Endothelial cell of umbilical vein (primary cell): ENCODE data around the gene ARFGEF3. TPM values are rescaled to one million over a fixed set of nuclear protein-coding genes. Genes with fewer than 3 reads are reported as not detected.

Experiments
- Bru-seq: library from RNA; stranded (reverse); fragments of 400-500 nt; gene quantifications from one replicate; lab custom pipeline; 2021; lab: Mats Ljungman, UMichigan
- BruChase-seq, 2 experiments: library from RNA; stranded (reverse); fragments of 400-500 nt; gene quantifications; one replicate each; lab custom pipeline; 2021; lab: Mats Ljungman, UMichigan
- BruUV-seq: library from RNA; stranded (reverse); fragments of 400-500 nt; replicated peaks from 2 replicates; lab custom pipeline; 2021; lab: Mats Ljungman, UMichigan
- CTCF ChIA-PET: fragments of 300-600, 350-600 bp; sonication (Branson Sonifier 250); formaldehyde crosslinking; loops from one replicate; lab custom pipeline; 2021; ENCODE audit warnings: antibody characterized with exemption, inconsistent platforms; lab: Charles Lee
- POLR2A ChIA-PET: fragments of 300-600, 350-600 bp; sonication (Branson Sonifier 250); formaldehyde crosslinking; loops from one replicate; lab custom pipeline; 2021; ENCODE audit warnings: antibody characterized with exemption, inconsistent platforms; lab: Charles Lee
- DNase-seq: peaks from one replicate; pipeline ENCODE4 v3.0.0-alpha.2; 2011; ENCODE audit warnings: low read depth, low spot score
- FAIRE-seq: peaks from 2 replicates; lab custom pipeline; 2011; peaks lifted over from hg19 to GRCh38; lab: Jason Lieb, UNC
- H2AFZ ChIP-seq: 2 replicates; pipeline ENCODE4 v1.6.0; 2012; ENCODE audit warnings: low read depth, low read length, control low read depth, inconsistent platforms
- H3K27ac ChIP-seq: 2 replicates; pipeline ENCODE4 v1.5.1; 2011; ENCODE audit warnings: low read depth, mild to moderate bottlenecking, control low read depth, low read length, moderate library complexity; ENCODE audit not compliant: insufficient read depth
- H3K27me3 ChIP-seq, 2 experiments: 2 replicates each; pipeline versions ENCODE4 v1.6.0 to v1.6.1; 2011; ENCODE audit warnings: low read length in 2 of 2, mixed read lengths in 1 of 2; ENCODE audit not compliant: control insufficient read depth in 2 of 2, insufficient read depth in 2 of 2
- H3K36me3 ChIP-seq, 2 experiments: 2 replicates in 1 of 2; 3 replicates in 1 of 2; pipeline ENCODE4 v1.5.1; 2011; ENCODE audit warnings: low read length in 2 of 2, mild to moderate bottlenecking in 1 of 2, moderate library complexity in 1 of 2; ENCODE audit not compliant: control insufficient read depth in 2 of 2, insufficient read depth in 2 of 2; ENCODE audit errors: extremely low read depth in 1 of 2
- H3K4me1 ChIP-seq: 3 replicates; pipeline ENCODE4 v1.5.1; 2011; ENCODE audit warnings: mild to moderate bottlenecking, low read length; ENCODE audit not compliant: control insufficient read depth, insufficient read depth; ENCODE audit errors: extremely low read depth
- H3K4me2 ChIP-seq: 2 replicates; pipeline ENCODE4 v1.6.1; 2011; ENCODE audit warnings: low read length, control low read depth, mixed read lengths; ENCODE audit not compliant: insufficient read depth
- H3K4me3 ChIP-seq, 3 experiments: fragments of 200-600 bp in 1 of 3; sonication (generic), shearing (Covaris generic) in 1 of 3; replicated peaks in 1 of 3; 2 replicates each; pipeline ENCODE4 v1.5.1; 2011 to 2016; ENCODE audit warnings: control low read depth in 3 of 3, low read length in 3 of 3, mild to moderate bottlenecking in 2 of 3, inconsistent platforms in 1 of 3, low read depth in 1 of 3, moderate library complexity in 1 of 3; ENCODE audit not compliant: insufficient read depth in 1 of 3
- H3K79me2 ChIP-seq: 2 replicates; pipeline ENCODE4 v1.6.0; 2012; ENCODE audit warnings: low read length, inconsistent platforms; ENCODE audit not compliant: control insufficient read depth, insufficient read depth
- H3K9ac ChIP-seq: replicated peaks from 2 replicates; pipeline ENCODE3; 2011; ENCODE audit warnings: low read length, control low read depth; ENCODE audit not compliant: insufficient read depth; ENCODE audit errors: extremely low read depth
- H3K9me1 ChIP-seq: replicated peaks from 3 replicates; pipeline ENCODE4 v1.6.0; 2011; ENCODE audit warnings: mild to moderate bottlenecking, low read length; ENCODE audit not compliant: control insufficient read depth, insufficient read depth; ENCODE audit errors: extremely low read depth
- H3K9me3 ChIP-seq: replicated peaks from 2 replicates; pipeline ENCODE4 v1.5.1; 2012; ENCODE audit warnings: low read length, inconsistent platforms; ENCODE audit not compliant: control insufficient read depth, insufficient read depth
- H4K20me1 ChIP-seq: replicated peaks from 2 replicates; pipeline ENCODE3; 2011; ENCODE audit warnings: mild to moderate bottlenecking, low read length; ENCODE audit not compliant: control insufficient read depth, insufficient read depth; ENCODE audit errors: extremely low read depth
- EZH2 ChIP-seq: IDR thresholded peaks from 2 replicates; pipeline ENCODE4 v1.6.1; 2012; ENCODE audit warnings: borderline replicate concordance, low read depth, mild to moderate bottlenecking, moderate library complexity, low read length, inconsistent platforms; ENCODE audit not compliant: severe bottlenecking
- FOS ChIP-seq: IDR thresholded peaks from 2 replicates; pipeline ENCODE4 v1.6.1; 2011; ENCODE audit warnings: mild to moderate bottlenecking, low read length, moderate library complexity, borderline replicate concordance; ENCODE audit not compliant: insufficient read depth
- GATA2 ChIP-seq: IDR thresholded peaks from 2 replicates; pipeline ENCODE4 v1.7.0; 2011; ENCODE audit warnings: low read depth, mild to moderate bottlenecking, moderate library complexity, mixed read lengths, low read length; ENCODE audit not compliant: insufficient read length, insufficient read depth
- JUN ChIP-seq: IDR thresholded peaks from 2 replicates; pipeline ENCODE4 v1.6.1; 2011; ENCODE audit warnings: borderline replicate concordance, low read depth; ENCODE audit not compliant: insufficient read length, insufficient read depth
- MYC ChIP-seq: IDR thresholded peaks from one replicate; pipeline ENCODE4 v1.6.1; 2011; ENCODE audit warnings: mild to moderate bottlenecking, low read depth, low read length
- POLR2A ChIP-seq: IDR thresholded peaks from 2 replicates; pipeline ENCODE4 v1.6.1; 2012; ENCODE audit warnings: low read depth, mild to moderate bottlenecking, control low read depth, low read length
- POLR2AphosphoS5 ChIP-seq: IDR thresholded peaks from 2 replicates; pipeline ENCODE4 v1.6.1; 2012; ENCODE audit warnings: low read depth, mild to moderate bottlenecking, control low read depth, low read length, moderate library complexity; ENCODE audit not compliant: insufficient read depth
- dilution Hi-C: fragments of 300-500 bp; cut with MboI; formaldehyde crosslinking; loops from one replicate; pipeline ENCODE4 v1.15.0; 2019; ENCODE audit warnings: low sequenced_read_pairs; ENCODE audit not compliant: extremely low pct_ligation_motif_present
- intact Hi-C: fragments of 100-400 bp; cut with micrococcal nuclease; formaldehyde crosslinking; loops from one replicate; pipeline ENCODE4 v1.10.0; 2022
- long read RNA-seq: library from polyadenylated mRNA; stranded (forward); transcript quantifications from one replicate; pipeline ENCODE4 v2.0.0, GENCODE V29; 2021
- polyA minus RNA-seq, 3 experiments: library from RNA; depleted of rRNA, polyadenylated mRNA; stranded (reverse); fragments of >200 nt; gene quantifications; 1 replicate in 1 of 3; 2 replicates in 2 of 3; pipeline ENCODE4 v1.2.3, GENCODE V29; 2011
- polyA plus RNA-seq, 4 experiments: library from polyadenylated mRNA; depleted of rRNA in 3 of 4; stranded (reverse) in 3 of 4; unstranded in 1 of 4; fragments of >200 nt; gene quantifications; 2 replicates each; pipeline versions ENCODE4 v1.2.1 to v1.2.3, GENCODE V29; 2011 to 2012; ENCODE audit warnings: missing spikeins in 1 of 4
- total RNA-seq: library from RNA; stranded (reverse); gene quantifications from 2 replicates; pipeline ENCODE4 v1.2.3, GENCODE V29; 2021

The ARFGEF3 gene, protein sequence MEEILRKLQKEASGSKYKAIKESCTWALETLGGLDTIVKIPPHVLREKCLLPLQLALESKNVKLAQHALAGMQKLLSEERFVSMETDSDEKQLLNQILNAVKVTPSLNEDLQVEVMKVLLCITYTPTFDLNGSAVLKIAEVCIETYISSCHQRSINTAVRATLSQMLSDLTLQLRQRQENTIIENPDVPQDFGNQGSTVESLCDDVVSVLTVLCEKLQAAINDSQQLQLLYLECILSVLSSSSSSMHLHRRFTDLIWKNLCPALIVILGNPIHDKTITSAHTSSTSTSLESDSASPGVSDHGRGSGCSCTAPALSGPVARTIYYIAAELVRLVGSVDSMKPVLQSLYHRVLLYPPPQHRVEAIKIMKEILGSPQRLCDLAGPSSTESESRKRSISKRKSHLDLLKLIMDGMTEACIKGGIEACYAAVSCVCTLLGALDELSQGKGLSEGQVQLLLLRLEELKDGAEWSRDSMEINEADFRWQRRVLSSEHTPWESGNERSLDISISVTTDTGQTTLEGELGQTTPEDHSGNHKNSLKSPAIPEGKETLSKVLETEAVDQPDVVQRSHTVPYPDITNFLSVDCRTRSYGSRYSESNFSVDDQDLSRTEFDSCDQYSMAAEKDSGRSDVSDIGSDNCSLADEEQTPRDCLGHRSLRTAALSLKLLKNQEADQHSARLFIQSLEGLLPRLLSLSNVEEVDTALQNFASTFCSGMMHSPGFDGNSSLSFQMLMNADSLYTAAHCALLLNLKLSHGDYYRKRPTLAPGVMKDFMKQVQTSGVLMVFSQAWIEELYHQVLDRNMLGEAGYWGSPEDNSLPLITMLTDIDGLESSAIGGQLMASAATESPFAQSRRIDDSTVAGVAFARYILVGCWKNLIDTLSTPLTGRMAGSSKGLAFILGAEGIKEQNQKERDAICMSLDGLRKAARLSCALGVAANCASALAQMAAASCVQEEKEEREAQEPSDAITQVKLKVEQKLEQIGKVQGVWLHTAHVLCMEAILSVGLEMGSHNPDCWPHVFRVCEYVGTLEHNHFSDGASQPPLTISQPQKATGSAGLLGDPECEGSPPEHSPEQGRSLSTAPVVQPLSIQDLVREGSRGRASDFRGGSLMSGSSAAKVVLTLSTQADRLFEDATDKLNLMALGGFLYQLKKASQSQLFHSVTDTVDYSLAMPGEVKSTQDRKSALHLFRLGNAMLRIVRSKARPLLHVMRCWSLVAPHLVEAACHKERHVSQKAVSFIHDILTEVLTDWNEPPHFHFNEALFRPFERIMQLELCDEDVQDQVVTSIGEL (N-terminal part only)
- total RNA-seq = 7.0 and 7.3 TPM in 2 replicates
- 1.0 and 1.3 TPM in 2 replicates for polyA plus RNA-seq
- 1.7 and 1.8 TPM in 2 replicates for polyA plus RNA-seq (2011; cell fraction: cytosol; rRNA removed)
- 2.2 and 2.3 TPM in 2 replicates for polyA plus RNA-seq (2011; cell fraction: nucleus; rRNA removed)
- polyA plus RNA-seq (2012) = 2.6 and 5.4 TPM in 2 replicates
- polyA minus RNA-seq = 5.6 and 6.5 TPM in 2 replicates
- polyA minus RNA-seq (2011; cell fraction: cytosol; rRNA and poly(A)+ RNA removed) = 1.7 TPM
- 3.3 and 4.0 TPM in 2 replicates for polyA minus RNA-seq (2011; cell fraction: nucleus; rRNA and poly(A)+ RNA removed)
- Bru-seq, nascent RNA = percentile 55 among the genes with signal in this experiment
- BruChase-seq, experiment 1, labeled RNA remaining after a 6-hour chase = percentile 56 among the genes with signal in this experiment
- percentile 50 among the genes with signal in this experiment for BruChase-seq, experiment 2, labeled RNA remaining after a 2-hour chase
- long read RNA-seq, partial matches to known transcripts = 3 of 5 reads
- long read RNA-seq, other reads (novel, unspliced or antisense) = 2 of 5 reads

GRCh38 chr6:138161338-138162110 is at the start of gene ARFGEF3:
Gene ARFGEF3 (plus strand): TSS chr6:138161939. CDS start chr6:138162087, 148 bp downstream.
- no peaks in the 10 kb centered on the region for H3K79me2 ChIP-seq
- H3K9me3 ChIP-seq = no peaks in the 10 kb centered on the region
- H4K20me1 ChIP-seq = no peaks in the 10 kb centered on the region
- H3K36me3 ChIP-seq = no peaks in the 10 kb centered on the region
- H3K27ac ChIP-seq = peak within 1 kb of the TSS; percentile 38
- H2AFZ ChIP-seq = peak within 1 kb of the TSS; percentile 96
- H3K27me3 ChIP-seq = no peaks in the 10 kb centered on the region
- TF ChIP-seq JUN (no peak), POLR2AphosphoS5 (no peak), MYC (no peak), FOS (no peak), GATA2 (no peak), POLR2A (no peak), EZH2 (peak; percentile 9)
- ChIA-PET POLR2A (no interaction called here), CTCF (interaction anchor here (0.7 to 1.6 kb wide), 3 partner anchors 45 to 211 kb away, joined by 3 to 4 read pairs (median 4); no protein-coding TSS in a partner anchor)
- intact Hi-C loops (loop anchor here (1.0 to 2.0 kb wide), 3 partner anchors 39 to 243 kb away; partner anchors contain the start of gene HEBP2), dilution Hi-C loops (no loop called here)
- DNase-seq (peak; percentile 42), FAIRE-seq (peak; percentile 54)
- peaks cover 10% of the 10 kb centered on the region for H3K4me1 ChIP-seq
- H3K4me3 ChIP-seq = peak within 1 kb of the TSS; percentile 66 to 85 (median 80)
- no peaks in the 10 kb centered on the region for H3K9me1 ChIP-seq
- peak within 1 kb of the TSS; percentile 77 for H3K9ac ChIP-seq
- BruUV-seq = no TSS peak
- H3K4me2 ChIP-seq = peak within 1 kb of the TSS; percentile 92
